ENCODE measurements around the gene KAZN. TPM values are rescaled to one million over a fixed set of nuclear protein-coding genes. Genes with fewer than 3 reads are reported as not detected.

Gene KAZN
- total and polyA plus RNA-seq, 2 of the 8 experiments (the other 6 are each of a cell fraction or from before 2014, with no cell fraction given), result 3.7 to 11.8 TPM

DNA sequence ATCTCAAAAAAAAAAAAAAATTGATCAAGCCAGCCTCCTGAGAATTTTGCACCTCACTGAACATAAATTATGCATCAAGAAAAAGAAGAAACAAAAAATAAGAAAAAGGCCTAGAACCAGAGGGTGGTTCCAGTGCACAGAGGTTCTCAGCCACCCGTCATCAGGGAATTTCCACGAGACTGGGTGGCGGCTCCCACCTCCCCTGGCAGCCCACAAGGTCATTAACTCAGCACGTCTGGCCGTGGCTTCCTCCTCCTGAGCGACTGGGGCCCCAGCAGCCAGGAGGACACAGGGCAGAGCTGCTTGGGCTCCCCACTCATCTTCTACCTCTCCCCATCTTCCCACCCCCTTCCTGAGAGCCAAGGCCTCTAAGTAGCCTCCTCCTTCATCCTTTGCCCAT lies 539.3 kb downstream of the KAZN start (continued):
- no peak for TF ChIP-seq CHD7 (IDR thresholded peaks at IDR 0.05; ENCODE audit: insufficient replicate concordance, low read length)
- no peak for TF ChIP-seq NANOG (IDR thresholded peaks at IDR 0.05; ENCODE audit: insufficient read depth, low read depth, low read length, poor library complexity, severe bottlenecking)
- TF ChIP-seq ASH2L (IDR thresholded peaks at IDR 0.05; ENCODE audit: low read length), result no peak
